IPS-18c (cell line): ENCODE results near the gene GK.
A peak's percentile ranks its signal among the peaks of the same experiment; 100 is the strongest.
"Not testable (repeated sequence)": the region's sequence is repeated elsewhere in the genome, so short reads cannot be mapped to it uniquely, and the experiment has no call there.

Source experiments
- H3K4me3 ChIP-seq: 2 replicates; pipeline ENCODE4 v1.7.0; 2013; ENCODE audit warnings: low read depth, mild to moderate bottlenecking, low read length, moderate library complexity; ENCODE audit not compliant: insufficient read depth
- H3K9me3 ChIP-seq: one replicate; pipeline ENCODE4 v1.6.1; 2013; ENCODE audit warnings: mild to moderate bottlenecking, low read length, moderate library complexity; ENCODE audit not compliant: control insufficient read depth, insufficient read depth

The GK gene

DNA sequence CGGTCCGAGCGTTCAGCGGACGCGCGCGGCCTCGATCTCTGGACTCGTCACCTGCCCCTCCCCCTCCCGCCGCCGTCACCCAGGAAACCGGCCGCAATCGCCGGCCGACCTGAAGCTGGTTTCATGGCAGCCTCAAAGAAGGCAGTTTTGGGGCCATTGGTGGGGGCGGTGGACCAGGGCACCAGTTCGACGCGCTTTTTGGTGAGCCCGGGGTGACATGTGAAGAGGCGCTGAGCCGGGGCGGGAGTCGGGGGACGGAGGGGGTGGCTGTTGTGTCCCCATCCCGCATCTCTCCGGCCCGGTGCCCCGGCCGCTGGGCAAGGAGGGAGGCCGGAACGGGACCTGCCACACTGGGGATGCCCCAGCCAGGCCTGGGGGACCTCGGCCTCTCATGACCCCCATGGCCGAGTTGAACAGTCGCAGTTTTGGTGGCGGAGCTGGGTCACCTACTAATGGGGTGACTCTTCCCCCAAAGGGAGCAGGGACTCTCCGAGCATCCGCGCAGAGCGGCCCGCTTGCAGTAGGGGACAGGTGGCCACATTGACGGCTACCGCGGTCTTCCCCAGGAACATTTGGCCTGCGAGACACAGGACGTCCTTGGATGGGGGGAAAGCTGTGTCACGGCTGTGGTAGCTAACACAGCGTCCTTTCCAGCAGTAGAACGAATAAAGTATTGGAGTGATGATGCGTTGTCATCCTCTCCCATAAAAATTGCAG, at the start of gene GK:
GK (plus strand) TSS at position 9 of the 717 bp plus-strand sequence; CDS start at position 124, 115 bp downstream.
- Histone ChIP-seq H3K9me3 (no peaks in the 10 kb centered on the region), H3K4me3 (peak within 1 kb of the TSS; percentile 62)

DNA sequence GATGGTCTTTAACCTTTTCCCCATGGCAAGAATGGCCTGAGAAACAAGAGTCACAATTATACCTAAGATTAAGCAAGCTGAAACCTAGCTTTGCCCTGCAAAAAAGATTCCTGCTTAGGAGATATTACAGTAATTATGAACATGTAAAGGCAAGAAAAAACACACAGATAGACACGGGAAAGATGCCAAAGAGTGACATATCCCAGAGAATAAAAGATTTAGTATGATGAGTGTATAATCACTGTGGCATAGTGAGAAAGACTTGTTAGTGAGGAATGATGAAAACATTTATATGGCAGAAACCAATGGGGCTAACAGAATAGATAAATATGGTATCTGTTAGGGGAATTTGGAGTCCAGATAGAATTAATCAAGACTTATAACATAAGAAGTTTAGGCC, 46.1 kb upstream of the GK start:
- Histone ChIP-seq H3K4me3 (no peak overlapping the region), H3K9me3 (no peaks in the 10 kb centered on the region)

GRCh38 chrX:30610026-30610425, 43.2 kb upstream of the GK start:
- Histone ChIP-seq H3K4me3 (no peak overlapping the region), H3K9me3 (no peaks in the 10 kb centered on the region)

GRCh38 chrX:30612250-30612655, 41.0 kb upstream of the GK start:
- Histone ChIP-seq H3K4me3 (no peak overlapping the region), H3K9me3 (no peaks in the 10 kb centered on the region)

GRCh38 chrX:30613721-30614120, 39.5 kb upstream of the GK start:
- Histone ChIP-seq H3K4me3 (no peak overlapping the region), H3K9me3 (no peaks in the 10 kb centered on the region)

DNA sequence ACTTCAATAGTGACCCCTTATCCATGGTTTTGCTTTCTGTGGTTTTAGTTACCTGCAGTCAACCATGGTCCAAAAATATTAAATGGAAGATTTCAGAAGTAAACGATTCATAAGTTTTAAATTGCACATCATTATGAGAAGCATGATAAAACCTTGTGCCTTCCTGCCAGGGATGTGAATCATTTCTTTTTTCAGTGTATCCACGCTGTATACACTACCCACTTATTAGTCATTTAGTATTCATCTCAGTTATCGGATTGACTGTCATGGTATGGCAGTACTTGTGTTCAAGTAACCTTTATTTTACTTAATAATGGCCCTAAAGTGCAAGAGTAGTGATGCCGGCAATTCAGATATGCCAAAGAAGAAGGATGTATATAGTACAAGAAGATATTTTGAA, 38.0 kb upstream of the GK start:
- Histone ChIP-seq H3K4me3 (no peak overlapping the region), H3K9me3 (peaks cover 1% of the 10 kb centered on the region)

- no peak overlapping the region for H3K4me3 ChIP-seq
- H3K9me3 ChIP-seq = peaks cover 9% of the 10 kb centered on the region
These were observed 35.0 kb upstream of the GK start for GRCh38 chrX:30618160-30618765.

DNA sequence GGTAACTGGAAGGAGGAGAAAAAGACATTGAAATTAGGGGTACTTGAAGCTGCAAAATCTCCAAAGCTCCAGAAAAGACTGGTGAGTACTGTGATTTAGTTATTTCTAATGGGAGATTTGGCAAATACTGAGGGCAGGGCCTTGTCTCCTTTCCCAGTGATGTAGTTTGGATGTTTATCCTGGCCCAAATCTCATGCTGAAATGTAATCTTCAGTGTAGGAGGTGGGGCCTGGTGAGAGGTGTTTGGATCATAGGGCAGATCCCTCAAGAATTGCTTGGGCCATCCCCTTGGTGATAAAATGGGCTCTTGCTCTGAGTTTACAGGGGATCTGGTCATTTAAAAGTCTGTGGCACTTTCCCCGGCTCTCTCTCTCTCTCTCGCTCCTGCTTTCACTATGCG, 33.1 kb upstream of the GK start:
- Histone ChIP-seq H3K9me3 (peaks cover 9% of the 10 kb centered on the region), H3K4me3 (no peak overlapping the region)

- H3K4me3 ChIP-seq = no peak overlapping the region
- H3K9me3 ChIP-seq = peaks cover 9% of the 10 kb centered on the region
These were observed 32.1 kb upstream of the GK start for GRCh38 chrX:30620980-30621618.

DNA sequence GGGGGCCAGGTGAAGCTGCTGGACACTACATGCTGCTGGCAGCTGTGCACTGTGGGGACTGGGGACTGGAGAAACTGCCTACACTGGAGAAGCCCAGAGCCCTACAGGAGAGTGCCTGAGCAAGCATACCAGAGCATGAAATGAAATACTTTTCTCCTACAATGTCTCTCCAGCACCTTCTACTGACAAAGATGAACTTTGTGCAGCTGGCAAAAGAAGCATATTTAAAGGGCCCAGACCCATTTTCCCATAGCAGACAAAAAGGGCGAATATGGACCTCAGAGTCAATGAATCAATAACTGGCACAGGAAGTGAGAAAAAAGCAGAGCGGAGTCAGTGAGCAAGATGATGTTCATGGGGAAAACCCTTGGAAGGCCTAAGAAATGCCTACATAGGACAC, 30.9 kb upstream of the GK start:
- Histone ChIP-seq H3K9me3 (peaks cover 9% of the 10 kb centered on the region), H3K4me3 (no peak overlapping the region)

GRCh38 chrX:30626402-30626801, 26.8 kb upstream of the GK start:
- Histone ChIP-seq H3K9me3 (peaks cover 7% of the 10 kb centered on the region), H3K4me3 (no peak overlapping the region)

GRCh38 chrX:30627818-30628652, 25.2 kb upstream of the GK start:
- Histone ChIP-seq H3K9me3 (peaks cover 2% of the 10 kb centered on the region), H3K4me3 (no peak overlapping the region)

GRCh38 chrX:30634070-30634469, 19.2 kb upstream of the GK start:
- H3K4me3 ChIP-seq, H3K9me3 ChIP-seq: not testable (repeated sequence)

DNA sequence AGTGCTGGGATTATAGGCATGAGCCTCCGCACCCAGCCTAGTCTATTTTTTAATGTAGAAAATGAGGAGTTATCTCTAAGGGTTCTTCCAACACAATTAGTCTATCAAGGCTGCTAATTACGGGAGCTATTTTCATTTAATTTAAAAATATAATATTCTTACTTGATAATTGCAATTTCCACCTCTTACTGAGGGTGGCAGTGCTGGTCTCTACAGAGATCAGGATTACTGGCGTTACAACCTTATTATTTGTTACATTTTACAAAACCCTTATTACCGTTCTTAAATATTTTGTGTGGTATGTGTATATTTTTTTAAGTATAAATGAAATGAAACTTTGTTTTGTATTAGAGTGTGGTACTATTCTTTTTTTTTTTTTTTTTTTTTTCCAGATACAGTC, 17.6 kb upstream of the GK start:
- H3K4me3 ChIP-seq = no peak overlapping the region
- H3K9me3 ChIP-seq = peaks cover 3% of the 10 kb centered on the region

- peaks cover 3% of the 10 kb centered on the region for H3K9me3 ChIP-seq
- no peak overlapping the region for H3K4me3 ChIP-seq
These were observed 15.1 kb upstream of the GK start for GRCh38 chrX:30637874-30638815.

DNA sequence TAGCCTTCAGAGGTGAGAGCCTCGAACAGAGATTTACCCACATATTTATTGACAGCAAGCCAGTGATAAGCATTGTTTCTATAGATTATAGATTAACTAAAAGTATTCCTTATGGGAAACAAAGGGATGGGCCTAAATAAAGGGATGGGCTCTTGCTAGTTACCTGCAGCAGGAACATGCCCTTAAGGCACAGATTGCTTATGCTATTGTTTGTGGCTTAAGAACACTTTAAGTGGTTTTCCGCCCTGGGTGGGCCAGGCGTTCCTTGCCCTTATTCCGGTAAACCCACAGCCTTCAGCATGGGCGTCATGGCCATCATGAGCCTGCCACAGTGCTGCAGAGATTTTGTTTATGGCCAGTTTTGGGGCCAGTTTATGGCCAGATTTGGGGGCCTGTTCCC, 13.5 kb upstream of the GK start:
- not testable (repeated sequence) for H3K4me3 ChIP-seq, H3K9me3 ChIP-seq

GRCh38 chrX:30642642-30643041, 10.6 kb upstream of the GK start:
- Histone ChIP-seq H3K9me3 (peaks cover 3% of the 10 kb centered on the region), H3K4me3 (no peak overlapping the region)
